Stimulated activated CD4-positive, alpha-beta T cell treated with anti-CD3 and anti-CD28 coated beads, TNF-alpha, amount 100 ng/mL, for 1 hour (primary cell): ENCODE results near the gene IQCK.

ENCODE experiments used
- DNase-seq, 3 donors: peaks; one replicate each; pipeline ENCODE4 v3.0.0-alpha.2; 2020; ENCODE audit warnings: low read depth in 3 of 3, low spot score in 1 of 3

IQCK gene

GRCh38 chr16:19698480-19699465 is 19.3 kb upstream of the IQCK start:
- no peak for DNase-seq

- no peak for DNase-seq
Observed at GRCh38 chr16:19699472-19699871, 18.6 kb upstream of the IQCK start.

DNA sequence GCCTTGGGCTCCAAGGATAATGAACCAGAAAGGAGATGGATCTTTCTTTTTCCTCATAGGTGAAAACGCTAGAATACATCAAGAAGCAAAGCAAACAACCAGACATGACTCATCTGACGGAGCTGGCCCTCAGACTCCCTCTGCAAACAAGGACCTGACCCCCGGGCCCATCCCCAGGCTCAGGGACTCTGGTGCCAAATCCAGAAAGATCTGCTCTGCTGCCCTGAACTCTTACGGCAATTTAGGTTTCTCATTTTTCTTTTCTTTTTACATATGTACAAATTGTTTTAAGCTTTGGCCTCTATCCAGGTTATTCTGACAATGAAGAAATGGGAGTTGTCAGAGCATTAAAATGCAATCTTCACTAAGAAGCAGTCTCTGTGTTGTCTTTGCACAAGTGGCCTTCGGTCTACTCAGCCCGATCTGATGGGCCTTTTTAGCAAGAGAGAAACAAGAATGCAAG is 17.7 kb upstream of the IQCK start:
- no peak for DNase-seq

- DNase-seq: no peak
Observed at GRCh38 chr16:19701091-19701490, 17.0 kb upstream of the IQCK start.

DNA sequence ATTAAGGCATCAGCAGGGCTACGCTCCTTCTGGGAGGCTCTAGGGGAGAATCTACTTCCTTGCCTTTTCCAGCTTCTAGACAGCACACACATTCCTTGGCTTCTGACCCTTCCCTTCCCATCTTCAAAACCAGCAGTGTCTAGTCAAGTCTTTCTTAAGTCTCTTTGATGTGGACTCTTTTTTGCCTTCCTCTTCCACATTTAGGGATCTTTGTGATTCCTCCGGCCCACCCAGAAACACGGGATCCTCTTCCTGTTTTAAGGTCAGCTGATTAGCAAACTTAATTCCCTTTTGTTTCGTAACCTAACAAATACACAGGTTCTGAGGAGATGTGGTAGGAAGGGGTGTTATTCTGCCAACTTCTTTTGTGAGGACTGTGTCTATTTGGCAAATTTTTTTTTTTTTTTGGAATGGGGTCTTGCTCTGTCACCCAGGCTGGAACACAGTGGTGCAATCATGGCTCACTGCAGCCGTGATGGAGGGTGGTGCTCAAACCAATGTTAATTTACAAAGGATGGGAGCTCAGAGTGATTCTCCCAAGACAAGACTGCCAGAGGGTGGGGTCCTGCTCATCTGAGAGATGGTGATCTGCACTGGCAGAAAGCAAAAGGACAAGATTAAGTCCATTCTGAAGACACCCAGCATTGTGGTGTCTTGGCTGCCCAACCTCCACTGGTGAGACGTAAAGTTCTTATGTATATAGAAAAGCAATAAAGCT is 14.7 kb upstream of the IQCK start:
- DNase-seq: no peak

GRCh38 chr16:19704321-19705145 is 13.5 kb upstream of the IQCK start:
- no peak for DNase-seq

DNA sequence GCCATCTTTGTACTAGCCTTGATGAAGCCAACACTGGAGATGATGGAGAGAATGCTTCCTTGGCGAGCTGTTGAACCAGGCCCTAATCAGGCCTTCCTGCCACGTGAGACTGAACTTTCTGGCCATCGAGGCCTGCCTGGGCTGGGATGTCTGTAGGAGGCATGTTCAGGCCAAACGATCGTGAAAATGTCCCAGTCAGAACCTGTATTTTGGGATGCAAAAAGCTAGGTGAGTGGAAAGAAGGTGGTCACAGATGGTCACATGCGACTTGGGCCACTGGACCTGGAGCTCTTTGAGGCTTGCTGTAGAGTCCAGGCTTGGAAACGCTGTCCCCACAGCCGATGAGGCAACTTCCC is 12.9 kb upstream of the IQCK start:
- no peak for DNase-seq

- no peak for DNase-seq
Observed at GRCh38 chr16:19705843-19706242, 12.2 kb upstream of the IQCK start.

DNA sequence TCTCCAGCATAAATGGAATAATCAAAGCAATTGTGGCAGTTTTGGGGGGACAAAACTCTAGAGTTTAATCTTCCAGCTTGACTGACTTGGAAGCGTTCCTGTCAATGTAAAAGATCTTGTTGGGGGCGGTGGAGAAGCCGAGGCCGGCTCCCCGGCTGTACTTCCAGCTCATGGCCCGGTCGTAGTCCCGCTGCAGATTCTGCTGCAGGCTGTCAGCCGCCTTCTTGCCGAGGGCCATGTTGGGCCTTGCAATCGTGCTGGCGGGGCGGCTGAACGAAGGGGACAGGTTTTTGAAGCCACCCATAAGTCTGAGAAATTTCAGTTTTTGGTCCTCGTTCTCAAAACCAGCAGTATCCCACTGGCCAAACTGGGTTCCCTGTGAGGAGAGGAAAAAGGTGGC is 11.2 kb upstream of the IQCK start:
- no peak for DNase-seq

GRCh38 chr16:19707569-19708295 is 10.3 kb upstream of the IQCK start:
- no peak for DNase-seq

DNA sequence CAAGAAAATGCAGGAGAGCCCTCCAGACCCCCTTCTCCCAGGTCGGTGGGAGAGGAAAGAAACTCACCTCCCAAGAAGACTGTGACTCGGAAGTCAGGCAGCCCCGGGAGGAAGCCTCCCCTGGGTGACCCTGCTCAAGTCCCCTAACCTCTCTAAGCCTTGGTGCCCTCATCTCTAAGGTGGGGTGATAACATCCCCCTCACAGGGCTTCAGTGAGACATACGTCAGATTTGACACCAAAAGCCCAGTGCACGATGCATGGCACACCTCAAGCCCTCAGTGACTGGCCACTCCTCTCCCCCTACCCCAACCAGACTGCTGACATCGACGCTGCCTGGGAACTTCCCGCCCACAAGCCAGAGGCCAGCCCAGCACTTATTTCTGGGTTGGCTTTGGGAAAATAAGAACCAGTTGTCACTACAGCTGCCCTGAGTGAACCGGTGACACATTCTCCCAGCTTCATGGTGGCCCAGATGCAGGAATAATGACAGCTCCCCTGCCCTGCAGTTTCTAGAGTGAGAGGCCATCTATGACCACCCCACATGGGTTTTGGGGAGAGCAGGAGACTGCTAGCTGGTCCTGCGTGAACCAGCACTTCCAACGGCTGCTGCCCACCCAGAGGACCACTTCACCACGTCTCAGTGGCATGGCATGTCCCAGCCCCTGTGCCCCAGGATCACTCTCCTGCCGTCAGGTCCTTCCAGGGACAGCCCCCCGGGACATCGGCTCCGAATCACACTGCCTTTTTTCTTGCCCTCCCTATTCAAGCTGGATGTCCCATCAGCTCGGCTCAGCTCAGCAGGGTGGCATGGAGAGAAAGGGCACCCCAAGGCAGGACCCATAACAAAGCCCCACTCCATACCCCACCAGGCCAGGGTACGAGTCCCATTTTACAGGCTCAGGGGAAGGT is 9.5 kb upstream of the IQCK start:
- DNase-seq: no peak

DNA sequence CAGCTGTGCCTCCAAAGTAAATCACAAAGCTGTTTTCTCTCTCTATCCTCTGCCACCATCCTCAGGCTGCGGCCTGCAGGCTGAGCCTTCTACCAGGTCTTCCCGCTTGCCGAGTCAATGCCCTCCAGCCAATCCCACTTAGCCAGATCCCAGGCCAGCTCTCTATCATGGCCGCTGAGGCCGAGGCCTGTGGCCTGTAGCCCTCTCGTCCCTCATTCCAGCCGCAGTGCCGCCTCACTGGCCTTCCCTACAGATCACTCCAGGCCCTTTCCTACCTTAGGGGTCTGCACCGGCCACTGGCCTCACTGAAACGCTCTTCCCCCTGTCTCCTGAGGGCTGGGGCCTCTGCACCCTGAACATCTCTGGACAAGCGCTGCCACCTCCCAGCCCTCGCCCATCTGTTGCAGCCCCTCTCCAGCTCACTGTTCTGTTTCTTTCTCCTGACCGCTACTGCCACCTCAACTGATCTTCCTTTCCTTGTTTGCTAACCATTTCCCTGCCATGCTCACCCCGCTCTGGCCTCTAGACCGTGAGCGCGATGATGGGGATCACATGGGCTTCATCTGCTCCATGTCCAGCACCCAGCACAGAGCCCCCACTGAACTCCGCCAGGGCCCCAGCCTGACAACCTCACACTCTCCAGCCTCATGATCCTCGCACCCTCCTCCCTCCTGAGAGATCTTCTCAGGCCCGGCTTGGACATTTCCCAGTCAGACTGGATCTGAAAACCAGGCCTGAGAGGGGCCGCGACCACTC is 8.5 kb upstream of the IQCK start:
- DNase-seq: no peak

DNA sequence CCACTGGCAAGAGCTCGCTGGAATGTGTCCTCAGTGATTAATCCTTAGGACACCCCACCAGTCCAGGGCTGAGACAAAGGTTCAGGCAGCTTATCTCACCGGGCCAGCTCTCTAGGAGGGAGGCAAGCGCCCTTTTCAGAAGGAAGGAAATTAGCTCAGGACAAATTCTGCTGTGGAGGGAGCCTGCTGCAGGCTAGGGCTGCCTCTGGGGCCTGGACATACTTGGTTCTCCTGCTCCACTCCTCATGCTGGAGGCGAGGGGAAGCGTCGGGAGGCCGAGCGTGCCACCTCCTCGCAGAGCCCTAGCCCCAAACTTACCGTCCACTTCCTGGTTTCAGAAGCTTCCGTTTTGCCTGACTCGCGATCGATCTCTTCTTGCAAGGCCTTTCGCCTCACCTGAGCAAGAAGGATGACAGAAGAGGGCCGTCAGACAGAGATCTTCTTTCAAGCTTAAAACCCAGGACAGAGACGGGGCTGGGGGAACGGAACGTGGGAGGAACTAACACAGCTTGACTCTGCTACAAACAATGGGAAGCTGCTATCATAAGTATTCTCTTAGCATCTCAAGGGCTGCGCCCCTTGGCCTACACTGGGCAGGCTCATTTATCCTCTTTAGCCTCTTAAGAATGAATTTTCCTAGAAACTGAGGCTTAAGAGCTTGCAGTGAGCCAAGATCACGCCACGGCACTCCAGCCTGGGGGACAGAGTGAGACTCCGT is 7.7 kb upstream of the IQCK start:
- DNase-seq: no peak

- DNase-seq: no peak
Observed at GRCh38 chr16:19710991-19711545, 7.0 kb upstream of the IQCK start.

DNA sequence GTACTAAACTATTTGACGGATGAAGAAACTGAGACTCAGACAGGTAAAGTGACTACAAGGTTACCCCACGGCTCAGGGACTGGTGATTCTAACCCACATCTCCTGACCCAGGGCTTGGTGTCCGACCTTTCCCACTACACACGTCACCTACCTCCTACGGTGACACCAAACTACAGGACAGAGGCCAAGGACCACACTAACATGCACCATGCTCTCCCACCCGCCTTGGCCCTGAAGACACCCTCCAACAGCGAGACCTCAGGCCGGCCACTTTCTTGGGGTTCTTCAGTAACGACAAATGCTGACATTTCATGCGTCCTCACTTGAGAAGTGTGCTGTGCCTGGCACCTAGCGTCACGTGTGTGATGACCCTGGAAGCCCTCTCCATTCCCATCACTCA is 6.4 kb upstream of the IQCK start:
- DNase-seq: no peak

- DNase-seq: no peak
Observed at GRCh38 chr16:19712418-19713058, 5.5 kb upstream of the IQCK start.

- no peak for DNase-seq
Observed at GRCh38 chr16:19713697-19714096, 4.4 kb upstream of the IQCK start.

DNA sequence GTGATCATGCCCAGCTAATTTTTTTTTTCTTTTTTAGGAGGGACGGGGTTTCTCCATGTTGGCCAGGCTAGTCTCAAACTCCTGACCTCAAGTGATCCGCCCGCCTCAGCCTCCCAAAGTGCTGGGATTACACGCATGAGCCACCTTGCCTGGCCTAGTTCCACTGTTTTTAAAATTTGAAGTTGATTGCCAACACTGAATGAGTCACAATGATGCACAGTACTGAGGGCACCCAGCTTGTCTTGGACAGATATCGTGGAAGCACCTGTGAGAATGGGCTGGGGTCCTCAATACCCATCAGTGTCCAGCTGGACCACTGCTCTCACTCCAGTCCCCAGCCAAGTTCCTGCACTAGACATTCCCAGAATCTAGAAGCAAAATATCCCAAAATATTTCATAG is 2.5 kb upstream of the IQCK start:
- no peak for DNase-seq
